Muscle of leg (tissue), 11 donors: Measurements from ENCODE around the gene FIP1L1. TPM values are rescaled to one million over a fixed set of nuclear protein-coding genes. Genes with fewer than 3 reads are reported as not detected.

ENCODE experiments used
- DNase-seq: peaks from one replicate; pipeline ENCODE4 v3.0.0; 2013
- H3K27ac ChIP-seq: one replicate; pipeline ENCODE4 v1.5.1; 2013; ENCODE audit warnings: mild to moderate bottlenecking, low read length, control low read depth
- H3K27me3 ChIP-seq: one replicate; pipeline ENCODE4 v1.6.1; 2013; ENCODE audit warnings: low read length; ENCODE audit not compliant: control insufficient read depth, insufficient read depth
- H3K36me3 ChIP-seq: one replicate; pipeline ENCODE4 v1.6.1; 2013; ENCODE audit warnings: low read length; ENCODE audit not compliant: control insufficient read depth, insufficient read depth
- H3K4me1 ChIP-seq: one replicate; pipeline ENCODE4 v1.6.1; 2013; ENCODE audit warnings: low read length; ENCODE audit not compliant: control insufficient read depth, insufficient read depth
- H3K4me3 ChIP-seq: one replicate; pipeline ENCODE4 v1.5.1; 2013; ENCODE audit warnings: low read length, control low read depth
- H3K9me3 ChIP-seq: replicated peaks from 2 replicates; pipeline ENCODE4 v1.6.1; 2013; ENCODE audit warnings: low read depth, low read length; ENCODE audit not compliant: control insufficient read depth
- WGBS: methylation state at CpG from one replicate; pipeline ENCODE4 v1.1.5; 2013; ENCODE audit warnings: missing lambda C conversion rate; ENCODE audit not compliant: insufficient coverage; 5-methylcytosine and 5-hydroxymethylcytosine counted together
- polyA plus RNA-seq, 8 donors: library from polyadenylated mRNA; unstranded; fragments of 120-200 nt; gene quantifications; one replicate each; pipeline versions ENCODE4 v1.2.1 to v1.2.3, GENCODE V29; 2013; ENCODE audit warnings: inconsistent platforms in 1 of 8, low replicate concordance in 1 of 8; ENCODE audit not compliant: insufficient read length in 8 of 8, insufficient read depth in 1 of 8
- total RNA-seq: library from RNA; stranded (reverse); fragments of 120-200 nt; gene quantifications from one replicate; pipeline ENCODE4 v1.2.4, GENCODE V29; 2013

The FIP1L1 gene
- total and polyA plus RNA-seq, 9 donors, result 42.2 to 53.5 (median 46.4) TPM

DNA sequence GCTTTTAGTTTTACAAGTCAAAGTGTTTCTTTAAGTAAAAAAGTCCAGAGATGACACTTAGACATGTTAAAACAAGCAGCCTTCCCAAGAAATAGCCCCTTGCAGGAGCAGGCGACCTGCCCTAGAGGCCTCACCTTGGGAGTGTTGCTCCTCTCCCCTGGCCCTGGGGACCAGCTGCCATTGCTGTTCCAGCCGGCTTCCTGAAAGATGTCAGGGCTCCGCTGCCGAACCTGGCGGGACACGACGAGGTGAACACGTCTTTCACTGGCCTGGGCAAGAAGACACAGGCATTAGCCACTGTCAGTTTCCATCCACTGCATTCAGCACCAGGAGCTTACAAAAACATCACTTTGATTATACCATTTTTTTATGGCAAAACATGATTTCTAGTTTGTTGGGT lies 104.1 kb downstream of the FIP1L1 start:
- Histone ChIP-seq H3K9me3 (no peaks in the 10 kb centered on the region), H3K27ac (no peak overlapping the region), H3K4me3 (no peak overlapping the region), H3K27me3 (no peaks in the 10 kb centered on the region), H3K4me1 (no peaks in the 10 kb centered on the region), H3K36me3 (peaks cover 2% of the 10 kb centered on the region)
- WGBS, result 84% methylated on average over 8 of the region's 8 CpGs
- DNase-seq, result no peak

- H3K4me3 ChIP-seq, result no peak overlapping the region
- no peaks in the 10 kb centered on the region for H3K27me3 ChIP-seq
- DNase-seq, result no peak
- H3K9me3 ChIP-seq, result no peaks in the 10 kb centered on the region
- no peak overlapping the region for H3K27ac ChIP-seq
- H3K36me3 ChIP-seq, result peaks cover 2% of the 10 kb centered on the region
- no CpG with 5 or more reads among the region's 1 CpG for WGBS
- H3K4me1 ChIP-seq, result no peaks in the 10 kb centered on the region
Measured at GRCh38 chr4:53483250-53483649, 105.8 kb downstream of the FIP1L1 start.

DNA sequence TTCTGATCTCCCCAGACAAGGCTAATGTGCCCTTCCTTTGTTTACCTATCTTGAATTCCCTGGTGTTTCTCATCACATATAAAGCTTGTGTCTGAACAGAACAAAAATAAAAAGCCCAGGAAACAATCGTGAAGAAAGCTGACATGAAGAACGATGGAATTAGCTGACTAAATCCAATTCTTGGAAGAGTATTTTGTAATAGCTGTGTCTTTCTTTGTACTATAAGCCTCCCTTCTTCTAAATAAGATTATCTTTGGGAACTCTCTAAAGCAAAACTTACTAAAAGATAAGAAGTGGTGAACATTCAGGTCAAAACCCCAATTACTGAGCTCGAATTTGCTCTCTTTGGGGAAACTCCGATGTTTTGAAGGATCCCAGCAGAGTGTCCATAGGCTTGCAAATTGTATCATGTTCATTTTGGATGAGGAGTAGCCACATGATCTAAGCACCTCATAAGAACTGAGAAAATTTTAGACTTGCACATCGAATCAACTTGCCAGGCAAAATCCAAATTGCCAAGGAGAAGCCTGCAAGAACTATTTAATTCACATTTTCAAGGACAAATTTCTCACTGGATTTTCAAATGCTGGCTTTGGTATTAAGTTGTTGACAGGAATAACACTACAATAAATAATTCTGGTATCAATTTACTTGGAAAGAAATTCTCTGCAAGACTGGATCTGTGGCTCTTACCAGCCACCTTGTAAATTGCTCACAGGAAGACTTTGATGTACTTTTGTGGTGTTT lies 107.6 kb downstream of the FIP1L1 start:
- peak; percentile 34 for DNase-seq
- no peaks in the 10 kb centered on the region for H3K9me3 ChIP-seq
- 83% methylated on average over 2 of the region's 5 CpGs for WGBS
- H3K27ac ChIP-seq, result no peak overlapping the region
- H3K36me3 ChIP-seq, result peaks cover 2% of the 10 kb centered on the region
- no peaks in the 10 kb centered on the region for H3K4me1 ChIP-seq
- no peak overlapping the region for H3K4me3 ChIP-seq
- H3K27me3 ChIP-seq, result no peaks in the 10 kb centered on the region

DNA sequence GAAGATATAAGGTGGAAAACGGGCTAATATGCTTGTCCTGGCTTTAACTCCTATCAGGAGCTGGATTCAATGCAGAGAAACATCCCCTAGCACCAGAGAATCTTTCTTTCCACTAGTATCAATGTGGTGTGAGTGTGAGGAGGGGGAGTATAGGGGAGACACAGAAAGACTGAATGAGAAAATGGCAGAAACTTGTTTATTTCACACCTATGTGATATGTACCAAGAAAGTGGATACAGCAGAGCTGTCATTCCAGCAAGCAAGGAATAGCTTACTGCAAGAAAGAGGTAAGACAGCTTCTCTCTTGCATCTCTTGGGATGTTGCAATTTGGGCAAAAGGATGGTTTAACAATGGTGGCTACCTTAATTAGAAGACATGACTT lies 108.2 kb downstream of the FIP1L1 start:
- Histone ChIP-seq H3K27me3 (no peaks in the 10 kb centered on the region), H3K36me3 (peaks cover 2% of the 10 kb centered on the region), H3K4me1 (no peaks in the 10 kb centered on the region), H3K9me3 (no peaks in the 10 kb centered on the region), H3K27ac (no peak overlapping the region), H3K4me3 (no peak overlapping the region)
- no CpG with 5 or more reads among the region's 1 CpG for WGBS
- no peak for DNase-seq

- Histone ChIP-seq H3K36me3 (no peaks in the 10 kb centered on the region), H3K27ac (no peak overlapping the region), H3K9me3 (no peaks in the 10 kb centered on the region), H3K27me3 (no peaks in the 10 kb centered on the region), H3K4me3 (no peak overlapping the region), H3K4me1 (no peaks in the 10 kb centered on the region)
- no peak for DNase-seq
Measured at GRCh38 chr4:53487766-53488165, 110.3 kb downstream of the FIP1L1 start.

GRCh38 chr4:53489279-53489889 lies 111.9 kb downstream of the FIP1L1 start:
- H3K9me3 ChIP-seq, result no peaks in the 10 kb centered on the region
- H3K27ac ChIP-seq, result no peak overlapping the region
- H3K36me3 ChIP-seq, result no peaks in the 10 kb centered on the region
- H3K27me3 ChIP-seq, result no peaks in the 10 kb centered on the region
- no peak overlapping the region for H3K4me3 ChIP-seq
- DNase-seq, result no peak
- H3K4me1 ChIP-seq, result no peaks in the 10 kb centered on the region

DNA sequence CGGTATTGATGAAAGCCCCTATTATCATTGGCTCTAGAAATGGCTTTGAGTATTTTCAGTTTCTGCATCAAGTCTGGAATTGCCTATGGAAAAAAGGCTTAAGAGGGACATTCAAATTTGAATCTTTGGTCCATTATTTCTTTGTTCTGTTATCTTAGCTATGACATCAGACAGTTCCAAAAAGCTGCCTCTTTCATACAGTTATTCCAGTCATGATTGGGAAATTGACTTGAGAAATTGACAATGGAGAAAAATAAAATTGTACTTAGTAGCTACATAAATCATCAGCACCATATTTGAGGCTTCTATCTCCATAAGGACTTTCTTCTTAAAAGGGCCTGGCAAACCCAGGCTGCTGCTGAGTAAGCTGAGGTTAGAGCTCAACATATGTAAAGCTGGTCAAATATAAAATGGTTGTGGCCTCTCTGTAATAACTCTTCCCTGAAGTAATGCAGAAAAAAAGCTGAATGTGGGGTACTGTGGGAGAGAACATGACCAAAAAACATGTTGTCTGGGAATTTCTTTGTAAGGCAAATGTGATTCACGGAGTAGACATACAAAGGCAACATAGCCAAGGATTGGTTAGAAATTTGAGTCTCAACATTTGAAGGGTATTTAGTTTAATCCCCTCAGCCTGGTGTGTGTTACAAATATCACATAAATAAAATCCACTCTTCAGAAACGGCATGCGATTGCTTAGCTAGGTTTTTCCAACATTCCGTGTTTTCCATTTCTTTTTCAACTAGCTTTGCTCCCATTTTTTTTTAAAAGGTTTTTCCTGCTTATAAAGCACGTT lies 112.9 kb downstream of the FIP1L1 start:
- no peak overlapping the region for H3K4me3 ChIP-seq
- DNase-seq, result no peak
- H3K36me3 ChIP-seq, result no peaks in the 10 kb centered on the region
- H3K4me1 ChIP-seq, result no peaks in the 10 kb centered on the region
- WGBS, result no CpG with 5 or more reads among the region's 6 CpGs
- no peaks in the 10 kb centered on the region for H3K27me3 ChIP-seq
- peak overlapping the region; percentile 81 for H3K27ac ChIP-seq
- no peaks in the 10 kb centered on the region for H3K9me3 ChIP-seq

GRCh38 chr4:53490965-53491622 lies 113.7 kb downstream of the FIP1L1 start:
- no peaks in the 10 kb centered on the region for H3K4me1 ChIP-seq
- no peaks in the 10 kb centered on the region for H3K9me3 ChIP-seq
- peak; percentile 93 for DNase-seq
- no peaks in the 10 kb centered on the region for H3K27me3 ChIP-seq
- 17% methylated on average over 1 of the region's 3 CpGs for WGBS
- no peak overlapping the region for H3K4me3 ChIP-seq
- peak overlapping the region; percentile 81 for H3K27ac ChIP-seq
- H3K36me3 ChIP-seq, result no peaks in the 10 kb centered on the region

- Histone ChIP-seq H3K27me3 (no peaks in the 10 kb centered on the region), H3K9me3 (no peaks in the 10 kb centered on the region), H3K36me3 (no peaks in the 10 kb centered on the region), H3K4me1 (peaks cover 16% of the 10 kb centered on the region), H3K4me3 (no peak overlapping the region), H3K27ac (no peak overlapping the region)
- no peak for DNase-seq
- WGBS, result 90% methylated on average over 2 of the region's 6 CpGs
Measured at GRCh38 chr4:53494851-53495250, 117.4 kb downstream of the FIP1L1 start.
